ENCODE data around the gene MRPL2.

The MRPL2 gene

DNA sequence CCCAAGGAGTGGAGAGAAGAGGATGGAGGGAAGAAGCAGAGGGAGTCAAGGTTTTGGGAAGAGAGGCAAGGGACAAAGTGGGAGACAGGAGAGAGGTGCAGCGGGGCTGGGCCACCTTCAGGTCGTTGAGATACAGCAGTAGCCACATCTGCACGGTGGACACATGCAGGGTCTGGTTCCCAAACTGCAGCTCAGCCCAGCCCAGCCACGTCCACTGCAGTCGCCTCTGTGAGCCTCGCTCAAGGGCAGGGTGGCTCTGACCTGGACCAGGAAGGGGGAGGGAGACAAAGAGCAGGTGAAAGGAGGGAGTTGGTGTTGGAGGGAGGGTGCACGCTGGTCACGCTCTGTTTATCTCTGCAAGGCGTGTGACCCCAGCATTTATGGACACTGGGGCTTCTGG lies 20.5 kb downstream of the MRPL2 start:
- H3K4me3 ChIP-seq (ENCODE audit: low read length), result no peak overlapping the region
- H3K4me1 ChIP-seq (ENCODE audit: control insufficient read depth, insufficient read depth, low read length), result no peaks in the 10 kb centered on the region
- no peaks in the 10 kb centered on the region for H3K27me3 ChIP-seq (ENCODE audit: control insufficient read depth, insufficient read depth, low read length)
- no peak overlapping the region for H3K27ac ChIP-seq (ENCODE audit: low read depth, low read length)
- peaks cover 22% of the 10 kb centered on the region for H3K36me3 ChIP-seq (ENCODE audit: control insufficient read depth, insufficient read depth, low read length)
- H3K9ac ChIP-seq (ENCODE audit: low read length), result no peak overlapping the region

GRCh38 chr6:43037706-43038105 lies 21.5 kb downstream of the MRPL2 start:
- no peaks in the 10 kb centered on the region for H3K27me3 ChIP-seq (ENCODE audit: control insufficient read depth, insufficient read depth, low read length)
- peaks cover 22% of the 10 kb centered on the region for H3K36me3 ChIP-seq (ENCODE audit: control insufficient read depth, insufficient read depth, low read length)
- H3K4me3 ChIP-seq (ENCODE audit: low read length), result no peak overlapping the region
- H3K27ac ChIP-seq (ENCODE audit: low read depth, low read length), result no peak overlapping the region
- no peak overlapping the region for H3K9ac ChIP-seq (ENCODE audit: low read length)
- H3K4me1 ChIP-seq (ENCODE audit: control insufficient read depth, insufficient read depth, low read length), result no peaks in the 10 kb centered on the region

DNA sequence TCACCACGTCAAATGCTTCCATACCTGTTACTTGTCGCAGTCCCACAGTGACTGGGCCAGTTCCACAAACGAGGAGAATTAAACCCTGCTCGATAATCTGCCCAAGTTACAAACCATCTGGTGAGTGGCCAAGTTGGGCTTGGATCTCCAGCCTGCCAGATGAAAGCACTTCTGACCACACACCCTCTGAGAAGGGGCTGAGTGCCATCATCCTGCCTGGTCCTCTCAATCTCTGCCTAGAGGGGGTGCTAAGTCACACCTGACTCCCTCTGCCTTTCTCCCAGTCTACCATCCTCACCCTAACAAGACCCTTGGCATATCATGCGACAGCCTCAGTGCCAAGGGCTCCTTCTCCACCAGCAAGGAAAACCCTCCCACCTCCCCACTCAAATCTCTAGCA lies 22.0 kb downstream of the MRPL2 start:
- Histone ChIP-seq H3K9ac (ENCODE audit: low read length) (no peak overlapping the region), H3K36me3 (ENCODE audit: control insufficient read depth, insufficient read depth, low read length) (peaks cover 24% of the 10 kb centered on the region), H3K4me3 (ENCODE audit: low read length) (no peak overlapping the region), H3K27ac (ENCODE audit: low read depth, low read length) (no peak overlapping the region), H3K27me3 (ENCODE audit: control insufficient read depth, insufficient read depth, low read length) (no peaks in the 10 kb centered on the region), H3K4me1 (ENCODE audit: control insufficient read depth, insufficient read depth, low read length) (no peaks in the 10 kb centered on the region)

- H3K27ac ChIP-seq (ENCODE audit: low read depth, low read length), result no peak overlapping the region
- no peak overlapping the region for H3K9ac ChIP-seq (ENCODE audit: low read length)
- H3K4me3 ChIP-seq (ENCODE audit: low read length), result no peak overlapping the region
- H3K4me1 ChIP-seq (ENCODE audit: control insufficient read depth, insufficient read depth, low read length), result no peaks in the 10 kb centered on the region
- no peaks in the 10 kb centered on the region for H3K27me3 ChIP-seq (ENCODE audit: control insufficient read depth, insufficient read depth, low read length)
- peaks cover 24% of the 10 kb centered on the region for H3K36me3 ChIP-seq (ENCODE audit: control insufficient read depth, insufficient read depth, low read length)
Measured at GRCh38 chr6:43036712-43037111, 22.5 kb downstream of the MRPL2 start.

GRCh38 chr6:43035495-43036194 lies 23.6 kb downstream of the MRPL2 start:
- peaks cover 21% of the 10 kb centered on the region for H3K36me3 ChIP-seq (ENCODE audit: control insufficient read depth, insufficient read depth, low read length)
- H3K4me1 ChIP-seq (ENCODE audit: control insufficient read depth, insufficient read depth, low read length), result no peaks in the 10 kb centered on the region
- H3K27ac ChIP-seq (ENCODE audit: low read depth, low read length), result no peak overlapping the region
- H3K9ac ChIP-seq (ENCODE audit: low read length), result no peak overlapping the region
- no peaks in the 10 kb centered on the region for H3K27me3 ChIP-seq (ENCODE audit: control insufficient read depth, insufficient read depth, low read length)
- no peak overlapping the region for H3K4me3 ChIP-seq (ENCODE audit: low read length)

DNA sequence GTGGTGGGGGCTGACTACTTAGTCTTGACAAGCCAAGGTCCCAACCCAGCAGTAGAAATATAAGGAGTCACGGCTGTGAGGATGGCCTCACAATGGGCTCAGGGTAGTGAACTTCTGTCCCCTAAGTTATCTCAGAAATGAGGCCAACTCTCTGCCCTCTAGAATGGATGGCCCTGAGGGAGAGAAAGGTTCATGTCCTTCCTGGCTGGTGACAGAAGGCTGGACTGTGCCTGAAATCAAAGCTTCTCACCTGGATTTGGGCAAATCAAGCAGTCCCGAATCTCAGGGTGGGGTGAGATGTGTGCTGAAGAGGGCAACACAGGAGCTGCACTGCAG lies 25.1 kb downstream of the MRPL2 start:
- Histone ChIP-seq H3K36me3 (ENCODE audit: control insufficient read depth, insufficient read depth, low read length) (peaks cover 24% of the 10 kb centered on the region), H3K4me3 (ENCODE audit: low read length) (no peak overlapping the region), H3K27ac (ENCODE audit: low read depth, low read length) (no peak overlapping the region), H3K9ac (ENCODE audit: low read length) (no peak overlapping the region), H3K4me1 (ENCODE audit: control insufficient read depth, insufficient read depth, low read length) (no peaks in the 10 kb centered on the region), H3K27me3 (ENCODE audit: control insufficient read depth, insufficient read depth, low read length) (no peaks in the 10 kb centered on the region)

DNA sequence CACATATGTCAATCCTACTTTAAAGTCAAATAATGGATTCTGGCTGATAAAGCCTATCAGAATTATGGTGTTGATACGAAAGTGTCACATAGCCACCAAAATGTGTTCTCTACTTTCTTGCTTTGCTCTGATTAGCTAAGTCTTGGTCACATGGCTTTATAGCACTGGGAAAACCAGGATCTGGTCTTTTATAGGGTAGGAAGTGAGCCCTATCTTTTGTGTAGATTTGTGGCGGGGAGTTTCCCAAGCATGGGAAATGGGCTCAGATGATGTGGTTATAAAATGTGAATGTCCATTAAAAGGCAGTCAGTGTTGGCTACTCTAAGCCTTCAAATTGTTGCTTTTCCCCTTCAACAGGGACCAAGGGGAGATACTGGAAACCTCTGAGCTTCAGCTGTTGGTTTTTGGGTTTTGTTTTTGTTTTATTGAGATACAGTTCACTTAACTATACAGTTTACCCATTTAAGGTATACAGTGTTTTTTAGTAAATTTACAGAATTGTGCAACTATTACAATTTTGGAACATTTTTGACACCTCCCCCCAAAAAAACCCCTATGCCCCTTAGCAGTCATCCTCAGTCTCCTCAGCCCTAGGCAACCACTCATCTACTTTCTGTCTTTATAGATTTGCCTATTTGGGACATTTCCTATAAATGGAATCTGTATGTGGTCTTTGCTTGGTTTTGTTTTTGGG lies 25.6 kb downstream of the MRPL2 start:
- Histone ChIP-seq H3K27ac (ENCODE audit: low read depth, low read length) (no peak overlapping the region), H3K36me3 (ENCODE audit: control insufficient read depth, insufficient read depth, low read length) (peaks cover 27% of the 10 kb centered on the region), H3K4me1 (ENCODE audit: control insufficient read depth, insufficient read depth, low read length) (no peaks in the 10 kb centered on the region), H3K27me3 (ENCODE audit: control insufficient read depth, insufficient read depth, low read length) (no peaks in the 10 kb centered on the region), H3K4me3 (ENCODE audit: low read length) (no peak overlapping the region), H3K9ac (ENCODE audit: low read length) (no peak overlapping the region)

GRCh38 chr6:43032326-43032725 lies 26.9 kb downstream of the MRPL2 start:
- Histone ChIP-seq H3K4me3 (ENCODE audit: low read length) (no peak overlapping the region), H3K36me3 (ENCODE audit: control insufficient read depth, insufficient read depth, low read length) (peaks cover 29% of the 10 kb centered on the region), H3K9ac (ENCODE audit: low read length) (no peak overlapping the region), H3K27me3 (ENCODE audit: control insufficient read depth, insufficient read depth, low read length) (no peaks in the 10 kb centered on the region), H3K27ac (ENCODE audit: low read depth, low read length) (no peak overlapping the region), H3K4me1 (ENCODE audit: control insufficient read depth, insufficient read depth, low read length) (no peaks in the 10 kb centered on the region)

DNA sequence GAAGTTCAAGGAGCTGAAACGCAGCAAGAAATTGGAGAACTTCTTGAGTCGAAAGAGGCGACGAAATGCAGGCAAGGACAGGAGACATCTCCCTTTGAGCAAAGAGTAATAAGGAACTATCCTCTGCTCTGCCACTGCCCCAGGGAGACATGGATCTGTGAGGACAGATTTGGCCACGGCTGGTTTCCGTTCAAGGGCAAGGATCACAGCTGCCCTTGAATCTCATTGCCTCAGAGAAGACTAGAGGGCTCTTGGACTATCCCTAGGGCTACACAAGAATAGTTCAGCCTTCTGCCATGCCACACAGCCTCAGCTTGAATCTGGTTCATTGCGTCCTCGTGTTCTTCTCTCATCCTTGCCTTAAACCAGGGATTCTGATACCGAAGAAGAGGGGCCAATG lies 30.1 kb downstream of the MRPL2 start:
- no peak overlapping the region for H3K27ac ChIP-seq (ENCODE audit: low read depth, low read length)
- peaks cover 30% of the 10 kb centered on the region for H3K36me3 ChIP-seq (ENCODE audit: control insufficient read depth, insufficient read depth, low read length)
- H3K27me3 ChIP-seq (ENCODE audit: control insufficient read depth, insufficient read depth, low read length), result no peaks in the 10 kb centered on the region
- no peak overlapping the region for H3K4me3 ChIP-seq (ENCODE audit: low read length)
- no peaks in the 10 kb centered on the region for H3K4me1 ChIP-seq (ENCODE audit: control insufficient read depth, insufficient read depth, low read length)
- H3K9ac ChIP-seq (ENCODE audit: low read length), result no peak overlapping the region

GRCh38 chr6:43026365-43026764 lies 32.9 kb downstream of the MRPL2 start:
- H3K4me1 ChIP-seq (ENCODE audit: control insufficient read depth, insufficient read depth, low read length), result no peaks in the 10 kb centered on the region
- peaks cover 28% of the 10 kb centered on the region for H3K36me3 ChIP-seq (ENCODE audit: control insufficient read depth, insufficient read depth, low read length)
- H3K4me3 ChIP-seq (ENCODE audit: low read length), result no peak overlapping the region
- no peak overlapping the region for H3K9ac ChIP-seq (ENCODE audit: low read length)
- H3K27ac ChIP-seq (ENCODE audit: low read depth, low read length), result no peak overlapping the region
- H3K27me3 ChIP-seq (ENCODE audit: control insufficient read depth, insufficient read depth, low read length), result no peaks in the 10 kb centered on the region

GRCh38 chr6:43024436-43024835 lies 34.8 kb downstream of the MRPL2 start:
- Histone ChIP-seq H3K27ac (ENCODE audit: low read depth, low read length) (no peak overlapping the region), H3K36me3 (ENCODE audit: control insufficient read depth, insufficient read depth, low read length) (peaks cover 24% of the 10 kb centered on the region), H3K4me3 (ENCODE audit: low read length) (no peak overlapping the region), H3K4me1 (ENCODE audit: control insufficient read depth, insufficient read depth, low read length) (no peaks in the 10 kb centered on the region), H3K27me3 (ENCODE audit: control insufficient read depth, insufficient read depth, low read length) (no peaks in the 10 kb centered on the region), H3K9ac (ENCODE audit: low read length) (no peak overlapping the region)

GRCh38 chr6:43021270-43022047 lies 37.8 kb downstream of the MRPL2 start, which contains the start of gene RRP36:
Gene RRP36 (plus strand): TSS chr6:43021623. CDS start chr6:43021655, 32 bp downstream.
- Histone ChIP-seq H3K4me3 (ENCODE audit: low read length) (peak within 1 kb of the TSS; percentile 93), H3K27ac (ENCODE audit: low read depth, low read length) (peak within 1 kb of the TSS; percentile 77), H3K36me3 (ENCODE audit: control insufficient read depth, insufficient read depth, low read length) (peaks cover 17% of the 10 kb centered on the region), H3K27me3 (ENCODE audit: control insufficient read depth, insufficient read depth, low read length) (no peaks in the 10 kb centered on the region), H3K9ac (ENCODE audit: low read length) (peak within 1 kb of the TSS; percentile 86), H3K4me1 (ENCODE audit: control insufficient read depth, insufficient read depth, low read length) (peaks cover 2% of the 10 kb centered on the region)
